ENCODE measurements around the gene RUFY3.

DNA sequence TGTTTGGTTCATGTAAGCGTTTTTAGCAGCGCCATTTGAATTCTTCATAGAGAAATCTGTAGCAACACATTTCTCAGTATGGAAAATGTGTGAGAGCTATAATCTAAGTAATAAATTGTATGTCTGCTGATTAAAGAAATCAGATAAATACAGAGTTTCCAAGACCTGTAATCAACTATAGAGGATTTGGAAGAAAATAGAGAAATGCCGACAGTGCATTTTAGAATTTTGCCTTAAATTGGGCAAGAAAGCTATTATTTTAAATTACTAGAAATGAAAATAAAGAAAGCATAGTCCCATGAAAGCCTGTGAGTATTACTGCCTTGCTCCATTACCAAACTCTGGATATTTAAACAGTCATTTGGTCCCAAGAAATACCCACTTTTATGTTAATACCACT is 2.7 kb downstream of the RUFY3 start:
- TF ChIP-seq CTCF (IDR thresholded peaks at IDR 0.05), result no peak
- no peak for TF ChIP-seq SIN3A (IDR thresholded peaks at IDR 0.05; ENCODE audit: borderline replicate concordance, insufficient read depth, low read depth, low read length)
- no peak for TF ChIP-seq POLR2AphosphoS5 (IDR thresholded peaks at IDR 0.05; ENCODE audit: low read depth, low read length)
- TF ChIP-seq, protein P1, sequence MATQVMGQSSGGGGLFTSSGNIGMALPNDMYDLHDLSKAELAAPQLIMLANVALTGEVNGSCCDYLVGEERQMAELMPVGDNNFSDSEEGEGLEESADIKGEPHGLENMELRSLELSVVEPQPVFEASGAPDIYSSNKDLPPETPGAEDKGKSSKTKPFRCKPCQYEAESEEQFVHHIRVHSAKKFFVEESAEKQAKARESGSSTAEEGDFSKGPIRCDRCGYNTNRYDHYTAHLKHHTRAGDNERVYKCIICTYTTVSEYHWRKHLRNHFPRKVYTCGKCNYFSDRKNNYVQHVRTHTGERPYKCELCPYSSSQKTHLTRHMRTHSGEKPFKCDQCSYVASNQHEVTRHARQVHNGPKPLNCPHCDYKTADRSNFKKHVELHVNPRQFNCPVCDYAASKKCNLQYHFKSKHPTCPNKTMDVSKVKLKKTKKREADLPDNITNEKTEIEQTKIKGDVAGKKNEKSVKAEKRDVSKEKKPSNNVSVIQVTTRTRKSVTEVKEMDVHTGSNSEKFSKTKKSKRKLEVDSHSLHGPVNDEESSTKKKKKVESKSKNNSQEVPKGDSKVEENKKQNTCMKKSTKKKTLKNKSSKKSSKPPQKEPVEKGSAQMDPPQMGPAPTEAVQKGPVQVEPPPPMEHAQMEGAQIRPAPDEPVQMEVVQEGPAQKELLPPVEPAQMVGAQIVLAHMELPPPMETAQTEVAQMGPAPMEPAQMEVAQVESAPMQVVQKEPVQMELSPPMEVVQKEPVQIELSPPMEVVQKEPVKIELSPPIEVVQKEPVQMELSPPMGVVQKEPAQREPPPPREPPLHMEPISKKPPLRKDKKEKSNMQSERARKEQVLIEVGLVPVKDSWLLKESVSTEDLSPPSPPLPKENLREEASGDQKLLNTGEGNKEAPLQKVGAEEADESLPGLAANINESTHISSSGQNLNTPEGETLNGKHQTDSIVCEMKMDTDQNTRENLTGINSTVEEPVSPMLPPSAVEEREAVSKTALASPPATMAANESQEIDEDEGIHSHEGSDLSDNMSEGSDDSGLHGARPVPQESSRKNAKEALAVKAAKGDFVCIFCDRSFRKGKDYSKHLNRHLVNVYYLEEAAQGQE (IDR thresholded peaks at IDR 0.05; ENCODE audit: insufficient read depth in 1 of 2, low read depth in 2 of 2, low read length in 1 of 2), result no peak
- no peak for TF ChIP-seq TCF7L2 (IDR thresholded peaks at IDR 0.05; ENCODE audit: low read depth, low read length)

All from Panc1 (cell line).